ENCODE measurements around the gene SPACA7.

The SPACA7 gene

GRCh38 chr13:112465251-112466131 is 89.3 kb downstream of the SPACA7 start:
- no peak for DNase-seq (ENCODE audit: low read depth in 3 of 3)

- no peak for DNase-seq (ENCODE audit: low read depth in 3 of 3)
Observed at GRCh38 chr13:112466132-112467058, 90.2 kb downstream of the SPACA7 start.

GRCh38 chr13:112467236-112467635 is 91.1 kb downstream of the SPACA7 start:
- no peak for DNase-seq (ENCODE audit: low read depth in 3 of 3)

- DNase-seq (ENCODE audit: low read depth in 3 of 3), result no peak
Observed at GRCh38 chr13:112468069-112468468, 91.9 kb downstream of the SPACA7 start.

- no peak for DNase-seq (ENCODE audit: low read depth in 3 of 3)
Observed at GRCh38 chr13:112469071-112469745, 93.1 kb downstream of the SPACA7 start.

GRCh38 chr13:112473818-112474217 is 97.7 kb downstream of the SPACA7 start:
- no peak for DNase-seq (ENCODE audit: low read depth in 3 of 3)

- DNase-seq (ENCODE audit: low read depth in 3 of 3), result no peak
Observed at GRCh38 chr13:112474869-112475268, 98.7 kb downstream of the SPACA7 start.

- no peak for DNase-seq (ENCODE audit: low read depth in 3 of 3)
Observed at GRCh38 chr13:112475889-112476288, 99.7 kb downstream of the SPACA7 start.

- DNase-seq (ENCODE audit: low read depth in 3 of 3), result no peak
Observed at GRCh38 chr13:112477070-112477619, 101.0 kb downstream of the SPACA7 start.

GRCh38 chr13:112479389-112479788 is 103.2 kb downstream of the SPACA7 start:
- DNase-seq (ENCODE audit: low read depth in 3 of 3), result no peak

- no peak for DNase-seq (ENCODE audit: low read depth in 3 of 3)
Observed at GRCh38 chr13:112481458-112481857, 105.3 kb downstream of the SPACA7 start.

- no peak for DNase-seq (ENCODE audit: low read depth in 3 of 3)
Observed at GRCh38 chr13:112483299-112483698, 107.1 kb downstream of the SPACA7 start.
